ENCODE results near the gene PPP1CC.

GRCh38 chr12:110694330-110694901, 48.3 kb downstream of the PPP1CC start:
- TF ChIP-seq POLR2A (IDR thresholded peaks at IDR 0.05; ENCODE audit: low read depth, low read length) (no peak), SPI1 (IDR thresholded peaks at IDR 0.05; ENCODE audit: low read depth, low read length) (peak; percentile 65), TAF1 (IDR thresholded peaks at IDR 0.05; ENCODE audit: low read depth, low read length) (no peak), POLR2AphosphoS5 (IDR thresholded peaks at IDR 0.05; ENCODE audit: low read depth, low read length) (no peak)
